Stimulated activated CD8-positive, alpha-beta memory T cell treated with anti-CD3 and anti-CD28 coated beads, Interleukin-4, amount 100 ng/mL, for 4 hours (primary cell): Measurements from ENCODE around the gene CD226.

Source experiments
- DNase-seq, 2 donors: peaks; one replicate each; pipeline ENCODE4 v3.0.0-alpha.2; 2020; ENCODE audit warnings: low read depth in 2 of 2, low spot score in 1 of 2

Gene CD226

DNA sequence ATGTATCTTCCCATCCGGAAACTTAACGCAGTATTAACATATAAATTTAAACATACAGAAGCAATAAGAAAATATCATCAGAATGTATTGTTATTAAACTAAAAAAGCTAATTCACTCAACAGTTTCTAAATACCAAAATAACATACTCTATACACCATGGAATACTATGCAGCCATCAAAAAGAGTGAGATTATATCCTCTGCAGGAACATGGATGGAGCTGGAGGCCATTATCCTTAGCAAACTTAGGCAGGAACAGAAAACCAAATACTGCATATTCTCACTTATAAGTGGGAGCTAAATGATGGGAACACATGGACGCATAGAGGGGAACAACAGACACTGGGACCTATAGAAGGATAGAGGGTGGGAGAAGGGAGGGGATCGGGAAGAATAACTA lies 127.1 kb downstream of the CD226 start:
- DNase-seq, result no peak

DNA sequence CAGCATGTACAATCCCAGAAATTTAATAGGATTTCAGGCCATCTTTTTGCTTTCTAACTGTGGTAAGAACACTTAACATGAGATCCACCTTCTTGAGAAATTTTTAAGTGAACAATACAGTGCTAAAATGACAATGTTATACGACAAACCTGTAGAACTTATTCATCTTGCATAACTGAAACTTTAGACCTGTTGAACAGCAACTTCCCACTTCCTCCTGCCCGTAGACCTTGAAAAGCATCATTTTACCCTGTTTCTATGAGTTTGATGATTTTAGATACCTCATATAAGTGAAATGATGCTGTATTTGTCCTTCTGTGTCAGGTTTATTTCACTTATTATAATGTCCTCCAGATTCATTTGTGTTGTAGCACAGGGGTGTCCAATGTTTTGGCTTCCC lies 128.2 kb downstream of the CD226 start:
- no peak for DNase-seq

DNA sequence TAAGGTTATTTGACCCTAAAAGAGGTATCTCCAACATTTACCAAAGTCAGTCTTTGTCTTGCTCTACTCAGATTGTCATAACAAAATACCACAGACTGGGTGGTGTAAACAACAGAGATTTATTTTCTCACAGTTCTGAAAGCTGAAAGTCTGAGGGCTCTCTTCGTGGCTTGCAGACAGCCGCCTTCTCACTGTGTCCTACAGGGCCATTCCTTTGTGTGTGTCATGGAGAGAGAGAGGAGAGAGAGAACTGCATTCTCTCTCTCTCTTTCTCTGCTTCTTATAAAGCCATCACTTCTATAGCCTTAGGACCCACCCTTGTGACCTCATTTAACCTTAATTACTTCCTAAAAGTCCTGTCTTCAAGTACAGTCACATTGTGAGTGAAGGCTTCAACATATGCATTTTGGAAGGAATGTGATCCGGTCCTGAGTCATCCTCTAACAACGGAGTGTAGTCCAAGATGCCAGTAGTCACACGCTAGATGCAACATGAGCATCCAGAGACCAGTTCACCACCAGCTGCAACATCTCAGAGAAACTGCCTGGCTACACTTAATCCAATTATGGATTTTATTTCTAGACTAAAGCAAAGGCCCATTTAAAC lies 130.2 kb downstream of the CD226 start:
- DNase-seq, result no peak

DNA sequence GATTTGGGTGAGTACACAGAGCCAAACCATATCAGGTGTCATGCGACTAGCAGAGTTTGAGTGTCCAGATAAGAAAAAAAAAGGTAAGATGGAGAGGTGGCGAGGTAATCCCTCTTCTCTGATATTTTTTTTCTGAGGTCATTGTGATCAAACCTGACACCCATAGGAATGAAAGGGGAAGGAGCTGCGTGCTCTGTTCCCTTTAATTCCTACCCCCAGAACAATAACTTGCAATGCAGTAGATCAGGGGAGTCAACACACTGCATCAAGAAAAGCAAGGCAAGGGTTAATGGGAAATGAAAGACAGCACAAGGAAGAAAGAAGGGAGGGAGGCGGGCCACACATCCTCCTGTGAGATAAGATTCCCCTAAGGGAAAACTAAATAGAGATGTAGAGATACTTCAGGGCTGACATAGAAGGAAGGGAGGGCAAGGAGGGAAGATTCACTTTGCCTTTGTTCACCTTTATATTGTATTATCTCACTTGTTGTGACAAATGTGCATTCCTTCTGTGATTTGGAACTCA lies 132.8 kb downstream of the CD226 start:
- DNase-seq, result no peak

DNA sequence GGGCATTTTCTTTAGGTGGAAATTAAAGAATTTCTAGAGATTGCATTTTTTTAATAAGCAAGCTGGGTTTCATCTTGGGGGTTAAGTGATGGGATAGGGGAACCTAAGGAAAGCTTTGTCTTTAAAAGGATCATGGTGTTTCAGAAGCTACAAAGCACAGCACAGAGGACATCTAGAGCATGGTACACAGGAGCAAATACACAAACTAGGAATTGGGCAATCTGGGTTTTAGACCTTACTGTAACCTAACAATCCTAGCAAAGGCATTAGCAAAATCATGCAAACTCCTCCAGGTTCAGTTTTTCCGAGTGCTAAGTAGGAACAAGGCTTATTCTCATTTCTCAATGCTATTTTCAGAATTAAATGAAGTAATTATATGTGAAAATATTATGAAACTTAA lies 134.1 kb downstream of the CD226 start:
- DNase-seq, result no peak

DNA sequence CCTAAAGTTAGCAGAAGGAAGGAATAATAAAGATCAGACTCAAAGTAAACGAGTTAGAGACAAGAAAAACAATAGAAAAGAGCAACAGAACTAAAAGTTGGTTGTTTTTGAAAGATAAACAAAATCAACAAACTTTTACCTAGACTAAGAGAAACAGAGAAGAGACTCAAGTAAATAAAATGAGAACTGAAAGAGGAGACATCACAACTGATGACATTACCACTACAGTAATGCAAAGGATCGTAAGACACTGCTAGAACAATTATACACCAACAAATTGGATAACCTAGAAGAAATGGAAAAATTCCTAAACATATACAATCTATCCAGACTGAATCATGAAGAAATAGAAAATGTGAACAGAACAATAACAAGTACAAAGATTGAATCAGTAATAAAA lies 139.3 kb downstream of the CD226 start:
- DNase-seq, result no peak

DNA sequence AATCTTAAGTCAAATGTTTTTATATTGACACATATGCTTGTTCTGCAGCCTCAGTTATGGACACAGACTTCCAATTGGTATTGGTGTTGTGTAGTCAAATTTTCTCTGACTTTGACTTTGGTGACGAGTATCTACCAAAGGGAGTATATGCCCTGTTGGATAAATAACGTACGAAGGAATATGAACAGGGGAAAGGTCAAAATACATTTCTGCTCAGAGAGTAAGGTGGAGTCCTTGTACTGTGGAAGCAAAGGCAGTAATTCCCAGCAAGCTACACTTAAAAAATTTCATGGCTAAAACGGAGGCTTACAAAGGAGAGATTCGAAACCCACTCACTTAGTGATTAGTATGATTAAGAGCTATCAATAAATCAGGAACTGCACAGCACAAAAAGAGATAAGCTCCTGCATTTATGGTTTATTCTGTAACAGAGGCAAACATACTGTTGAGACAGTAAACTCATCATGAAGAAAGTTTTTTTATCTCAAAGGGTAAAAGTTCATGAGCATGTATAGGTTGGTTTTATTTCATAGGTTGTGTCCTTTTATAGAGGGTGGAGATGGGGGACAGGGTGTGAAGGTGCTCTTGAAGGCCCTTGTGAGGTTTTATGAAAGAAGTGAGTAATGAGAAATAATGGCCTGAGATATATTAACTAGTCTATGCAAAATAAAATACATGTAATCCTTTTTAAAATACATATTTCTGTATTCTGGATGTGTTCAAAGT lies 142.7 kb downstream of the CD226 start:
- DNase-seq, result no peak
